Bronchial epithelial cell (primary cell): ENCODE data around the gene AGK. TPM values are rescaled to one million over a fixed set of nuclear protein-coding genes. Genes with fewer than 3 reads are reported as not detected.
A peak's percentile ranks its signal among the peaks of the same experiment; 100 is the strongest.

Experiments used
- DNase-seq: peaks from one replicate; pipeline ENCODE4 v3.0.0-alpha.2; 2010; ENCODE audit warnings: low read depth
- FAIRE-seq: peaks from 2 replicates; lab custom pipeline; 2011; peaks lifted over from hg19 to GRCh38; lab: Jason Lieb, UNC
- H3K27me3 ChIP-seq: 2 replicates; pipeline ENCODE4 v1.5.1; 2011; ENCODE audit warnings: low read length; ENCODE audit not compliant: control insufficient read depth, insufficient read depth
- H3K36me3 ChIP-seq: 2 replicates; pipeline ENCODE4 v1.5.1; 2011; ENCODE audit warnings: low read length; ENCODE audit not compliant: control insufficient read depth, insufficient read depth
- H3K4me3 ChIP-seq: 2 replicates; pipeline ENCODE4 v1.5.1; 2011; ENCODE audit warnings: mild to moderate bottlenecking, low read depth, low read length, control low read depth
- CTCF ChIP-seq: IDR thresholded peaks from 2 replicates; pipeline ENCODE4 v1.5.1; 2011; ENCODE audit warnings: mild to moderate bottlenecking, moderate library complexity, low read length, control low read depth, inconsistent platforms; ENCODE audit not compliant: insufficient read depth, severe bottlenecking
- total RNA-seq: library from RNA; depleted of rRNA; stranded (reverse); fragments of >200 nt; gene quantifications from 2 replicates; pipeline ENCODE4 v1.2.1, GENCODE V29; 2014

Gene AGK
- total RNA-seq = 18.4 and 24.3 TPM in 2 replicates

- Histone ChIP-seq H3K4me3 (peak within 1 kb of the TSS; percentile 50), H3K36me3 (no peaks in the 10 kb centered on the region), H3K27me3 (no peaks in the 10 kb centered on the region)
- no peak for FAIRE-seq
- no peak for TF ChIP-seq CTCF
- DNase-seq = peak; percentile 36
Observed at GRCh38 chr7:141551094-141551781, at the start of gene AGK. Gene AGK (plus strand): TSS chr7:141551410. CDS start chr7:141555467, 4,057 bp downstream.

- Histone ChIP-seq H3K27me3 (no peaks in the 10 kb centered on the region), H3K4me3 (no peak overlapping the region), H3K36me3 (no peaks in the 10 kb centered on the region)
- DNase-seq = no peak
- no peak for FAIRE-seq
- no peak for TF ChIP-seq CTCF
Observed at GRCh38 chr7:141501451-141501850, 49.8 kb upstream of the AGK start.

- no peak for TF ChIP-seq CTCF
- H3K27me3 ChIP-seq = no peaks in the 10 kb centered on the region
- no peak overlapping the region for H3K4me3 ChIP-seq
- FAIRE-seq (no peak), DNase-seq (no peak)
- H3K36me3 ChIP-seq = no peaks in the 10 kb centered on the region
Observed at GRCh38 chr7:141511316-141511675, 39.9 kb upstream of the AGK start.

- H3K27me3 ChIP-seq = no peaks in the 10 kb centered on the region
- peak overlapping the region; percentile 37 for H3K4me3 ChIP-seq
- no peaks in the 10 kb centered on the region for H3K36me3 ChIP-seq
- DNase-seq (no peak), FAIRE-seq (no peak)
- no peak for TF ChIP-seq CTCF
Observed at GRCh38 chr7:141511676-141512396, 39.4 kb upstream of the AGK start.

- DNase-seq (no peak), FAIRE-seq (no peak)
- H3K27me3 ChIP-seq = no peaks in the 10 kb centered on the region
- no peak for TF ChIP-seq CTCF
- no peak overlapping the region for H3K4me3 ChIP-seq
- no peaks in the 10 kb centered on the region for H3K36me3 ChIP-seq
Observed at GRCh38 chr7:141512597-141512996, 38.6 kb upstream of the AGK start.
